Glutamatergic neuron (in vitro differentiated cells): Measurements from ENCODE around the gene ZNF212. TPM values are rescaled to one million over a fixed set of nuclear protein-coding genes. Genes with fewer than 3 reads are reported as not detected.

ENCODE experiments used
- DNase-seq: peaks from one replicate; pipeline ENCODE4 v3.0.0; 2022
- H3K27ac Mint-ChIP-seq: one replicate; pipeline ENCODE4 v1.8.0; 2020; ENCODE audit warnings: mild to moderate bottlenecking, mixed read lengths, inconsistent platforms; ENCODE audit not compliant: unreplicated experiment
- H3K27me3 Mint-ChIP-seq: one replicate; pipeline ENCODE4 v1.8.0; 2020; ENCODE audit warnings: mild to moderate bottlenecking, moderate library complexity, mixed read lengths, inconsistent platforms; ENCODE audit not compliant: unreplicated experiment
- H3K36me3 Mint-ChIP-seq: one replicate; pipeline ENCODE4 v1.8.0; 2020; ENCODE audit warnings: mild to moderate bottlenecking, mixed read lengths, inconsistent platforms; ENCODE audit not compliant: unreplicated experiment
- H3K4me1 Mint-ChIP-seq: one replicate; pipeline ENCODE4 v1.8.0; 2020; ENCODE audit warnings: mild to moderate bottlenecking, low read depth, mixed read lengths, inconsistent platforms; ENCODE audit not compliant: unreplicated experiment
- H3K4me3 Mint-ChIP-seq: one replicate; pipeline ENCODE4 v1.8.0; 2020; ENCODE audit warnings: mild to moderate bottlenecking, mixed read lengths, inconsistent platforms; ENCODE audit not compliant: unreplicated experiment
- H3K9me3 Mint-ChIP-seq: one replicate; pipeline ENCODE4 v1.8.0; 2020; ENCODE audit warnings: mild to moderate bottlenecking, moderate library complexity, mixed read lengths, inconsistent platforms; ENCODE audit not compliant: unreplicated experiment
- CTCF ChIP-seq: fragments of 200-600 bp; sonication (generic); IDR thresholded peaks from one replicate; pipeline ENCODE4 v1.5.0; 2021; ENCODE audit not compliant: partially characterized antibody, unreplicated experiment
- total RNA-seq: library from RNA; stranded (reverse); fragmentation: NEBNext Ultra II Directional; extraction: Animal tissue kit (Norgen Biotek cat#: 25700); gene quantifications from one replicate; pipeline ENCODE4 v1.2.1, GENCODE V29; 2021; ENCODE audit not compliant: unreplicated experiment

Gene ZNF212
- total RNA-seq, 1 donor from 2014 or later, result 13.2 TPM

- Mint-ChIP-seq H3K27me3 (peaks cover 14% of the 10 kb centered on the region), H3K36me3 (peaks cover 6% of the 10 kb centered on the region), H3K4me1 (no peaks in the 10 kb centered on the region), H3K27ac (peak overlapping the region; percentile 85), H3K9me3 (peaks cover 11% of the 10 kb centered on the region), H3K4me3 (peak overlapping the region; percentile 98)
- no peak for DNase-seq
- no peak for TF ChIP-seq CTCF
Observed at GRCh38 chr7:149285603-149286002, 46.2 kb downstream of the ZNF212 start.

GRCh38 chr7:149286811-149287400 is 47.5 kb downstream of the ZNF212 start:
- no peak for DNase-seq
- Mint-ChIP-seq H3K36me3 (peaks cover 6% of the 10 kb centered on the region), H3K9me3 (peaks cover 11% of the 10 kb centered on the region), H3K4me1 (no peaks in the 10 kb centered on the region), H3K27me3 (peaks cover 14% of the 10 kb centered on the region), H3K4me3 (no peak overlapping the region), H3K27ac (no peak overlapping the region)
- TF ChIP-seq CTCF, result no peak

- Mint-ChIP-seq H3K4me3 (no peak overlapping the region), H3K4me1 (no peaks in the 10 kb centered on the region), H3K36me3 (peaks cover 2% of the 10 kb centered on the region), H3K27me3 (peaks cover 11% of the 10 kb centered on the region), H3K27ac (no peak overlapping the region), H3K9me3 (peaks cover 6% of the 10 kb centered on the region)
- no peak for DNase-seq
- TF ChIP-seq CTCF, result no peak
Observed at GRCh38 chr7:149287622-149288021, 48.2 kb downstream of the ZNF212 start.

- peaks cover 4% of the 10 kb centered on the region for H3K9me3 Mint-ChIP-seq
- TF ChIP-seq CTCF, result no peak
- DNase-seq, result no peak
Observed at GRCh38 chr7:149289262-149289661, 49.8 kb downstream of the ZNF212 start.

GRCh38 chr7:149289856-149290255 is 50.4 kb downstream of the ZNF212 start:
- Mint-ChIP-seq H3K4me3 (no peak overlapping the region), H3K36me3 (no peaks in the 10 kb centered on the region), H3K27ac (no peak overlapping the region), H3K4me1 (no peaks in the 10 kb centered on the region), H3K27me3 (peaks cover 14% of the 10 kb centered on the region), H3K9me3 (peaks cover 4% of the 10 kb centered on the region)
- no peak for DNase-seq
- TF ChIP-seq CTCF, result no peak

More at GRCh38 chr7:149289262-149289661, 49.8 kb downstream of the ZNF212 start:
- Mint-ChIP-seq H3K27me3 (peaks cover 14% of the 10 kb centered on the region), H3K4me3 (no peak overlapping the region), H3K36me3 (no peaks in the 10 kb centered on the region), H3K27ac (no peak overlapping the region), H3K4me1 (no peaks in the 10 kb centered on the region)
